DMS53 (cell line): ENCODE data around the gene IGFBP5.

Experiments used
- DNase-seq: peaks from one replicate; lab custom pipeline; 2025; lab: John Stamatoyannopoulos, UW

IGFBP5 gene

DNA sequence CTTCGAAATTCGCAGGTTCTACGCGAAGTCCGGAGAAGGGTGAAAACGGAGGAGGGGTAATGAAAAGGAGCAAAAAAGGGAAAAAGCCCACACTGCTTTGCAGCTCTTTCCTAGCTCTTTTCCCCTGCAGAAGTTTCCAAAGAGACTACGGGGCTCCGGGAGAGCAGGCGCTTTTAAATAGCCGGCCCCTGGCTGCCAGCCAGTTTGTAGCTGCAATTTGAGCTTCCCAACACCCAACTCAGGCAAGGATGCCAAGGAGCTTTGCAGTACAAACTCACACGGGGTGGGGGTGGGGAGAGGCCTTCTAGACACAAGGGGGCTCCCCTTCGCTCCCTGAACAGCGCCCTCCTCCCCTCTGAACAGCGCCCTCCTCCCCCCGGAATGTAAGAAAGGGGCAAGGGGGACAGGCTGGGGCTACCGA is at the start of gene IGFBP5:
Gene IGFBP5 (minus strand): TSS at position 149 of the 421 bp plus-strand sequence. CDS start 774 bp downstream, outside the sequence.
- peak; percentile 55 for DNase-seq

DNA sequence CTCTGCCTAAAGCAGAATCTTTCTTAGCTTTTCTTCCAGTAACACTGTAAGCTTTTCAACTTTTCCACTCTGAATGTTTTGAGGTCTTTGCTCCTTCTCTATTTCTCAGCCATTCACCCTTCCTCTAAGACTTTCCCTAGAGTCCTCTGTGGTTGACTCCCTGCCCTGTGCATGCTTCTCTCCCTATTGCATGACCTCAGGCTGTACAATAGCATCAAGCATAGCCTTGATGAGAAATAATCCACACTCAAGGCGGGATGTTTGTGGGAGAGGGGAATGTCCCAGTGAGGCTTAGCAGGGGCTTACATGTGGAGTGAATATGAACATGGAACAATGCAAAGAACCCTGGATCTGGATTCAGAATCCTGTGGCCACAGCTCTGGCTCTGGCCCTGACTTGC is 48.4 kb upstream of the IGFBP5 start:
- DNase-seq: no peak

GRCh38 chr2:216742411-216742810 is 47.1 kb upstream of the IGFBP5 start:
- DNase-seq: no peak

GRCh38 chr2:216741223-216741593 is 45.9 kb upstream of the IGFBP5 start:
- DNase-seq: no peak

GRCh38 chr2:216740557-216741222 is 45.3 kb upstream of the IGFBP5 start:
- peak; percentile 72 for DNase-seq

GRCh38 chr2:216739035-216739434 is 43.7 kb upstream of the IGFBP5 start:
- peak; percentile 79 for DNase-seq

DNA sequence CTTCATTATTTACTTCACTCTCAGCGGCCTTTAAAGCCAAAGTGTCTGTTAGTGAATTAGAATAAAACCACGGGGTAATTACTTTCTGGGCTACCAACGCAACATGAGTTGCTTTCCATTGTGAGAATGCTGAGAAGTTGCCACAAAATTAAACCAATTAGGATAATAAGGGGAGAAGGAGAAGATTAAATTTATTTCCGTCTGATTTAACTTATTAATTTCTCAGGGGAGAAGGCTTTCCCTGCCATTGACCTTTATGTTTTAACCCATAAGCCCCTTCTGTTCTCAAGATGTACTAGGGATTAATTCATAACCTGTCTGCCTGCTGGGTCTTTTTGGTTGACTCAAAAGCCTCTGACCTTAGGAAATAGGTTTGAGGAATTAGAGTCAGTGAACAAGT is 42.3 kb upstream of the IGFBP5 start:
- DNase-seq: no peak

DNA sequence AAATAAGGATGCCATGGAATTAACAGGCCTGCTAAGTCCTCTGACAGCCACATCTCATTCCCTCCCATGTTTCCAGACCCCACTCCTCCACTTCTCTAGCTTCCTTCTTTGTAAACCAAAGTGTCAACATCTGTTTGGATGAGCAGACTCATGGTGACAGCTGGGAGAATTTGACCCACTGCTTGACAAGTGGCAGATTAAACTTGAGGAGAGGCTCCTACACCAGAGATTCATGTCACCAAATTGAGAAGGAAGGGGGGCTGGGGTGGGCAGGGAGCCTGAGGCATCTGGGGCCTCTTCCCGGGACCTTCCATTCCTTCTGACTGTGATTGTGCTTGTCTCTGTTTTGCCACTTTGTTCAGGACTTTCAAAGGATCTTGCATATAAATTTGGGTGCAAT is 41.0 kb upstream of the IGFBP5 start:
- DNase-seq: no peak

GRCh38 chr2:216735668-216736067 is 40.3 kb upstream of the IGFBP5 start:
- no peak for DNase-seq

DNA sequence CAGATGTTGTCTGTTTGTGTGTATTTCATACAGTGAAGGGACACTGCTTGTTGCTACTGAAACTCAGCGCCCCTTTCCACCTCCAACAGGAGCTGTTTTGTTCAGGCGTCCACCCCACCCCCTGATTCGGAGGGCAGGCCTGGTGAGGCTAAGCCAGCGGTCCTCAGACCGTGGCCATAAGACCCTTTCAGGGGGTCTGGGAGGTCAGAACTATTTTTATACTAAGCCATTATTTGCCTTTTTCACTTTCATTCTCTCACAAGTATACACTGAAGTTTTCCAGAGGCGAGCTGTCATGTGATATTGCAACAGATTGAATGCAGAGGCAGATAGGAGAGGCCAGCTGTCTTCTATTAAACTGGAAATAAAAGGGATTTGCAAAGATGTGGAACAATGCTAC is 39.7 kb upstream of the IGFBP5 start:
- no peak for DNase-seq

DNA sequence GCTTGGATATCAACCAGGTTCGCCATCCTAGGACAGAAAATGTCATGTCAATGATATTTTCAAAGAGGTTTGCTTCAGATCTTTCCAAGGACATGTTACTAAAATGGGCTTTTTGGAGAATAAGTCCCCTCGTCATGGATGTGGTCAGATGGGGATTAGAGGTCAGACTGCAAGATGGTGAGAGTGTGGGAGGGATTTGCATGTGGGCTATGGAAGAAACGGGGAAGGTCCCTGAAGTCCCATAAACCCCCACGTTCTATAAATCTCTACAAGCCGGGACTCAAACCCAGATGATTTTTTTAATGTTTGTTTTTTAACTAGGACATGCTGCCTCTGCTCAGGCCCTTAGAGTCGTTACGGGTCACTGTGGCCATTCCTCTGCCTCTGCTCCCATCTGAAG is 37.7 kb upstream of the IGFBP5 start:
- no peak for DNase-seq

DNA sequence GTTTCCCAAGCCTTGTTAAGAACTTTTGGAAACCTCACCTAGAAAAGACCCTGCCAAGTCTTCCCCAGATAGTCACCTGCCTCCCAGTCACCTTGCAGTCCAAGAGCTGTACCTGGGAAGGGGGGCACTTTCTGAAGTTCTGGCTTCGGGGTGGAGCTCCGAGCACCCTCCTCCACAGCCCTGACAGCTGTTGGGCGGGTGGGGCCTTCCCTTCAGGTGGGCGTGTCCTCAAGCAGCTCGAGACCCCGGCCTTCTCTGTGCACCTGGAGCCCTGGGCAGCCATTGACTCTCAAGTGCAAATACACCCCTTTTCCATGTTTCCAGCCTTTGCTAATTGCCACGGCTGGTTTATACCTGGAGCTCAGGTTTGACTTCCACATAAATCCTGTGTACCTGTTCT is 37.0 kb upstream of the IGFBP5 start:
- no peak for DNase-seq

DNA sequence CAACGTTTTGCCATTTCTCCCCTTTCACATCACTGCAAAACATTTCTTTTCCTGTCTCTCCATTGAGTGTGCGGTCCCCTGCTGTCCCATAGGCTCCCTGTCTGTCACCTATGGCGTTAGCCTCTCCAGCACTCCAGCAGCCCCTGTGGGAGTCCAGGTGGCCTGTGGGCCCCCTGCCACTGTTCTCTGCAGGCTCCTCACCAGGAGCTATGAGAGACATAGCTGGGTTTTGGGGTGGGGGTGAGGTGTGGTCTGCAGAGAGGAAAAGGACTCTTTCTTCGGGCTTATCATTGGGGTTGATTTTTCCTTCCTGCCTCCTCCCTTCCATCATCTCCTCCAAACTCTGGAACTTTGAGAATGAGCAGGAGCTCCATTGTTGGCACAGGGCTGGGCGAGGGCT is 36.1 kb upstream of the IGFBP5 start:
- DNase-seq: no peak

DNA sequence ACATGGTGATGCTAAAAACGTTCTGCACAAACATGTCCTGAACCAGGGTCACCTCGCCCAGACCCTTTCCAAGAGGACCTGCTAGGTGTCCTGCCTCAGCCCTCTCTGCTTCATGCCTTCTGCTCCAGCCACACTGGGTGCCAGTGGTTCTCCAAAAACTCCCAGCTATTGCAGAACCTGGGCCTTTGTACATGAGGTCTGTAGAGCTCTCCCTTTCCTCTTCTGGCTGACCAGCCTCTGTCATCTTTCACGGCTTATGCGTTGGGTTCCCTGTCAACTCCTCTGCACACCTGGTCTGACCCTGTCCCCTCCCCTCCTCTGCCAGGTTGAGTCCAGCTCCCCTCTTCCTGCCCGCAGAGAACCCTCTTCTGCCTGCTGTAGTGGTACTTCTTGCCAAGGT is 35.5 kb upstream of the IGFBP5 start:
- no peak for DNase-seq

- DNase-seq: no peak
Observed at GRCh38 chr2:216727346-216728122, 32.2 kb upstream of the IGFBP5 start.

- no peak for DNase-seq
Observed at GRCh38 chr2:216724190-216724589, 28.8 kb upstream of the IGFBP5 start.

GRCh38 chr2:216721141-216721540 is 25.8 kb upstream of the IGFBP5 start:
- DNase-seq: no peak

DNA sequence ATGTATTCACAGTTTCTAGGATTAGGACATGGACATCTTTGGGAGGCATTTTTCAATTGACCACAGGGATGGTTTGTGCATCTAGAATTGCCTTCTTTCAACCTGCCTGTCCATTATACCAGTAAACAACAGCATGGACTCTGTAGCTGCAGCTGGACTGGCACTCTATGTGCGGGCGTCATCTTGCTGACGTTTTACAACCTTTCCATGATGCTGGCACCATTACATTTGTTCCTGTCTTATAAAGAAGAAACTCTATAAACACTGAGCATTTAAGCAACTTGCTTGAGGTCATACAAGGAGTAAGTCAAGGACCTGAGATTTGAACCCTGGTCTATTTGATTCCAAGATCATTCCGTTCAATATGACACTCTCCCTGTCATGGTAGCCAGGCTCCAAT is 25.4 kb upstream of the IGFBP5 start:
- no peak for DNase-seq

- DNase-seq: no peak
Observed at GRCh38 chr2:216717907-216718615, 22.7 kb upstream of the IGFBP5 start.

- DNase-seq: no peak
Observed at GRCh38 chr2:216717491-216717901, 22.1 kb upstream of the IGFBP5 start.

GRCh38 chr2:216716109-216716508 is 20.8 kb upstream of the IGFBP5 start:
- DNase-seq: no peak

DNA sequence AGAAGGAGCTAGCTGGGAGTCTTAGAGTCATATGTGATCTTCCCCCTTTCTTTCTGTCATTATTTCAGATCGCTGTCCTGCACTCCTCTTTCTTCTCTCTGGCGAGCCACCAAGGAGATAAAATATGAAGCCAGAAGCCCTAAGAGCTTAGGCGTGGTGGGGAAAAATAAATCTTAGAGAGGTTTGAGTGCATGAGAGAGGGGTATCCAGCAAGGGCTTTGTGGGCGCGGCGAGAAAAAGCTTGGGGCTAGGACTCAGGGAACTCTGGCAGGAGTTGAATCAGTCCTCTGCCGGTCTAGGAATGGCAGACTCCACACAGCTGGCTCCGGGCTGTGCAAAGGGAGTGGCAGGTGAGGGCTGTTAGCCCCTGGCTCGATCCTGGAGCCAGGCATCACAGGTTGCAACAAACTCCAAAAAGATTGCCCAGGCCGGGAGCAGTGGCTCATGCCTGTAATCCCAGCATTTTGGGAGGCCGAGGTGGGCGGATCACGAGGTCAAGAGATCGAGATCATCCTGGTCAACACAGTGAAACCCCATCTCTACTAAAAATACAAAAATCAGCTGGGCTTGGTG is 20.1 kb upstream of the IGFBP5 start:
- no peak for DNase-seq

DNA sequence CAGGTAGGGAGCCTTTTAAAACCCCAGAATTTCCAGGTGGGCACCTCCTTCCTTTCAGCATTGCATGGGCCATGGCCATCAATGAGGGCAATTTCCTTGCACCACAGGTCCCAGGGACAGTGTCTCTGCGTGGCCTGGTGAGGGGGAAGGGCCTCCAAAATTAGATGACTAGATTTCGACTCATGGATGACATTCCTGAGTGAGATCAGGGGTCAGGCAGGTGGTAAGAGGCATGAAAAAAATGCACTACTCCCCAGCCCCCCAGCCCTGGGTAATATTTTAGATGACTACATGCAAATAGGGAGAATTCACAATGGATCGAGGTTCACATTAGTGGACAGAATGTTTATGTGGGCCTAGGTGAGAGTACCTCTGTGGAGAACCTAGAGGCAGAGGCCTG is 19.0 kb upstream of the IGFBP5 start:
- no peak for DNase-seq
